Keratinocyte (primary cell): ENCODE data around the gene KRT37. TPM values are rescaled to one million over a fixed set of nuclear protein-coding genes. Genes with fewer than 3 reads are reported as not detected.

ENCODE experiments used
- DNase-seq: peaks from one replicate; pipeline ENCODE4 v3.0.0-alpha.2; 2011; ENCODE audit warnings: low read depth, missing footprints, low spot score
- FAIRE-seq: peaks from 2 replicates; lab custom pipeline; 2011; peaks lifted over from hg19 to GRCh38; lab: Jason Lieb, UNC
- H2AFZ ChIP-seq: 2 replicates; pipeline ENCODE4 v1.6.0; 2012; ENCODE audit warnings: low read length, control low read depth, inconsistent platforms; ENCODE audit not compliant: control insufficient read depth
- H3K27ac ChIP-seq: 2 replicates; pipeline ENCODE4 v1.5.1; 2011; ENCODE audit warnings: low read length; ENCODE audit not compliant: control insufficient read depth, insufficient read depth
- H3K27me3 ChIP-seq: 3 replicates; pipeline ENCODE4 v1.6.0; 2011; ENCODE audit warnings: low read length; ENCODE audit not compliant: control insufficient read depth, insufficient read depth; ENCODE audit errors: extremely low read depth
- H3K36me3 ChIP-seq, 2 experiments: 2 replicates in 1 of 2; 3 replicates in 1 of 2; pipeline ENCODE4 v1.5.1; 2011; ENCODE audit warnings: low read length in 2 of 2, mild to moderate bottlenecking in 1 of 2; ENCODE audit not compliant: control insufficient read depth in 2 of 2, insufficient read depth in 2 of 2; ENCODE audit errors: extremely low read depth in 1 of 2
- H3K4me1 ChIP-seq: 3 replicates; pipeline ENCODE4 v1.5.1; 2011; ENCODE audit warnings: low read length; ENCODE audit not compliant: control insufficient read depth, insufficient read depth; ENCODE audit errors: extremely low read depth
- H3K4me2 ChIP-seq: 3 replicates; pipeline ENCODE4 v1.6.0; 2011; ENCODE audit warnings: low read depth, low read length; ENCODE audit not compliant: control insufficient read depth, insufficient read depth; ENCODE audit errors: extremely low read depth
- H3K4me3 ChIP-seq, 3 experiments: fragments of 200-600 bp in 1 of 3; sonication (generic) in 1 of 3; 2 replicates in 2 of 3; 3 replicates in 1 of 3; pipeline ENCODE4 v1.5.1; 2011 to 2016; ENCODE audit warnings: low read length in 3 of 3, mild to moderate bottlenecking in 3 of 3, control low read depth in 2 of 3, inconsistent platforms in 1 of 3, low read depth in 1 of 3, mixed read lengths in 1 of 3, mixed run types in 1 of 3, moderate library complexity in 1 of 3; ENCODE audit not compliant: control insufficient read depth in 2 of 3, insufficient read depth in 2 of 3; ENCODE audit errors: extremely low read depth in 1 of 3
- H3K79me2 ChIP-seq: 2 replicates; pipeline ENCODE4 v1.6.0; 2012; ENCODE audit warnings: low read length; ENCODE audit not compliant: control insufficient read depth, insufficient read depth
- H3K9ac ChIP-seq: 3 replicates; pipeline ENCODE4 v1.6.0; 2011; ENCODE audit warnings: low read length; ENCODE audit not compliant: control insufficient read depth, insufficient read depth; ENCODE audit errors: extremely low read depth
- H3K9me1 ChIP-seq: 3 replicates; pipeline ENCODE4 v1.6.0; 2011; ENCODE audit warnings: low read length; ENCODE audit not compliant: control insufficient read depth, insufficient read depth; ENCODE audit errors: extremely low read depth
- H3K9me3 ChIP-seq: 2 replicates; pipeline ENCODE4 v1.5.1; 2012; ENCODE audit warnings: low read depth, low read length; ENCODE audit not compliant: control insufficient read depth
- H4K20me1 ChIP-seq: 3 replicates; pipeline ENCODE4 v1.6.0; 2011; ENCODE audit warnings: low read length; ENCODE audit not compliant: control insufficient read depth, insufficient read depth; ENCODE audit errors: extremely low read depth
- EZH2 ChIP-seq: IDR thresholded peaks from one replicate; pipeline ENCODE4 v1.6.1; 2012; ENCODE audit warnings: inconsistent platforms, mild to moderate bottlenecking, low read length, moderate library complexity
- dilution Hi-C: fragments of 300-500 bp; cut with MboI; formaldehyde crosslinking; loops from one replicate; pipeline ENCODE4 v1.7.0; 2020; ENCODE audit warnings: low sequenced_read_pairs; ENCODE audit not compliant: extremely low pct_ligation_motif_present
- polyA plus RNA-seq, 5 experiments: library from polyadenylated mRNA; depleted of rRNA in 3 of 5; stranded (reverse) in 3 of 5; stranded (forward) in 1 of 5; unstranded in 1 of 5; fragments of >200 nt; gene quantifications; 1 replicate in 1 of 5; 2 replicates in 3 of 5; 3 replicates in 1 of 5; pipeline versions ENCODE4 v1.2.1 to v1.2.3, GENCODE V29; 2011 to 2012; ENCODE audit warnings: missing spikeins in 2 of 5, low read depth in 1 of 5, low replicate concordance in 1 of 5
- TF ChIP-seq, protein P1 (sequence below), 3 experiments: IDR thresholded peaks in 1 of 3; conservative IDR thresholded peaks in 1 of 3; optimal IDR thresholded peaks in 1 of 3; 2 replicates in 2 of 3; 3 replicates in 1 of 3; pipeline versions ENCODE3 to v1.5.1; 2011; ENCODE audit warnings: low read length in 3 of 3, mild to moderate bottlenecking in 3 of 3, moderate library complexity in 2 of 3, control low read depth in 1 of 3, inconsistent platforms in 1 of 3; ENCODE audit not compliant: insufficient read depth in 2 of 3; ENCODE audit errors: extremely low read depth in 1 of 3

Gene KRT37
- polyA plus RNA-seq, 1 donor (not counting 4 experiments of a cell fraction or from before 2014, with no cell fraction given), result 0.08 TPM

DNA sequence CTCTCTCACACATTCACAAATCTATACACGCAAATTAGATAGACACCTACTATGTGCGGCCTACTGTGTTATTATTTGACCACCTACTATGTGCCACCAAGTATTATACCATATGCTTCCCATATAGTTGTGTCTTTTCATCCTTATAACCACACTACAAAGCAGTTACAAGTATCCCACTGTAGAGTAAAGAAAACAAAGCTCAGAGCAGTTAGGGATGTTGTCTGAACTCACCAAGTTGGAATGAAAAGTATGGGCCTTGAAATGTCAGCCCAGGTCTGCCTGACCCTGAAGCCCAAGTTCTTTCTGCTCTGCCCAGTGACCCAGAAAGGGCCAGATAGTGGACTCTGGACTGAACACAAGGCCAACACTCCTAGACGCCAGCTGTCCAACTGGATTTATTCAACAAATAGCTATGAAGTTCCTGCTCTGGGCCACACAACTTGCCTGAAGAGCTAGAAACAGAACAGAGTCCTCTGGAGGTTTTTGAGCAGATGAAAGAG lies 8.5 kb downstream of the KRT37 start:
- Histone ChIP-seq H3K36me3 (no peaks in the 10 kb centered on the region), H2AFZ (no peak overlapping the region), H3K4me2 (no peak overlapping the region), H3K4me1 (peaks cover 38% of the 10 kb centered on the region), H3K9me1 (peaks cover 2% of the 10 kb centered on the region), H4K20me1 (no peaks in the 10 kb centered on the region), H3K27ac (no peak overlapping the region), H3K4me3 (no peak overlapping the region), H3K27me3 (no peaks in the 10 kb centered on the region), H3K9me3 (no peaks in the 10 kb centered on the region), H3K79me2 (no peaks in the 10 kb centered on the region), H3K9ac (no peak overlapping the region)
- FAIRE-seq, result no peak
- dilution Hi-C loops, result no loop called here
- no peak for DNase-seq
- no peak for TF ChIP-seq EZH2
- TF ChIP-seq, protein P1, sequence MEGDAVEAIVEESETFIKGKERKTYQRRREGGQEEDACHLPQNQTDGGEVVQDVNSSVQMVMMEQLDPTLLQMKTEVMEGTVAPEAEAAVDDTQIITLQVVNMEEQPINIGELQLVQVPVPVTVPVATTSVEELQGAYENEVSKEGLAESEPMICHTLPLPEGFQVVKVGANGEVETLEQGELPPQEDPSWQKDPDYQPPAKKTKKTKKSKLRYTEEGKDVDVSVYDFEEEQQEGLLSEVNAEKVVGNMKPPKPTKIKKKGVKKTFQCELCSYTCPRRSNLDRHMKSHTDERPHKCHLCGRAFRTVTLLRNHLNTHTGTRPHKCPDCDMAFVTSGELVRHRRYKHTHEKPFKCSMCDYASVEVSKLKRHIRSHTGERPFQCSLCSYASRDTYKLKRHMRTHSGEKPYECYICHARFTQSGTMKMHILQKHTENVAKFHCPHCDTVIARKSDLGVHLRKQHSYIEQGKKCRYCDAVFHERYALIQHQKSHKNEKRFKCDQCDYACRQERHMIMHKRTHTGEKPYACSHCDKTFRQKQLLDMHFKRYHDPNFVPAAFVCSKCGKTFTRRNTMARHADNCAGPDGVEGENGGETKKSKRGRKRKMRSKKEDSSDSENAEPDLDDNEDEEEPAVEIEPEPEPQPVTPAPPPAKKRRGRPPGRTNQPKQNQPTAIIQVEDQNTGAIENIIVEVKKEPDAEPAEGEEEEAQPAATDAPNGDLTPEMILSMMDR (optimal IDR thresholded peaks at IDR 0.05 in 1 of 3, IDR thresholded peaks at IDR 0.05 in 1 of 3, conservative IDR thresholded peaks at IDR 0.05 in 1 of 3; ENCODE audit: extremely low read depth in 1 of 3, insufficient read depth in 2 of 3, low read length in 3 of 3), result no peak

DNA sequence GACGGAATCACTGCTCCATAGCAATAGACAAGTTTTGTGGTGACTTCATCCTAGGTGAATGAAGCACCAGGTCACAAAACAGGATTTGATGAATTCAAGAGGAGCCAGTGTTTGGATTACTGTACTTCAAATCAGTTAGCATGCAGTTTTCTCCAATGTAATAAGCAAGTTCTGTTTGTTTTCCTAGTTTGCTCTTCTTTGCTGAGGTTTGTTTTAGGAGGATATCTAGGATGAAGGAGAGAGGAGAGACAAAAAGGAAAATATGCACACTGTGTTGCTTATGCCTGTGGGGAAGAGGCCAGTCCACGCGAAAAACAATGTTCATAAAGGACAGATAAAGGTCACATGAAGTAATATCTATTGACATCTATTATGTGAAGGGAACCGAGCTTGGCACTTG lies 9.0 kb downstream of the KRT37 start:
- Histone ChIP-seq H2AFZ (no peak overlapping the region), H3K4me1 (peaks cover 34% of the 10 kb centered on the region), H3K4me3 (no peak overlapping the region), H3K9me3 (no peaks in the 10 kb centered on the region), H3K36me3 (no peaks in the 10 kb centered on the region), H3K4me2 (no peak overlapping the region), H3K9me1 (peaks cover 2% of the 10 kb centered on the region), H3K9ac (no peak overlapping the region), H4K20me1 (no peaks in the 10 kb centered on the region), H3K79me2 (no peaks in the 10 kb centered on the region), H3K27ac (no peak overlapping the region), H3K27me3 (no peaks in the 10 kb centered on the region)
- no peak for FAIRE-seq
- no peak for DNase-seq
- dilution Hi-C loops, result no loop called here
- TF ChIP-seq, protein P1 (optimal IDR thresholded peaks at IDR 0.05 in 1 of 3, IDR thresholded peaks at IDR 0.05 in 1 of 3, conservative IDR thresholded peaks at IDR 0.05 in 1 of 3; ENCODE audit: extremely low read depth in 1 of 3, insufficient read depth in 2 of 3, low read length in 3 of 3), result no peak
- no peak for TF ChIP-seq EZH2
